ENCODE data around the gene FLOT2. TPM values are rescaled to one million over a fixed set of nuclear protein-coding genes. Genes with fewer than 3 reads are reported as not detected.

FLOT2 gene
- total and polyA plus RNA-seq, 2 donors (not counting 3 experiments of a cell fraction or from before 2014, with no cell fraction given), result 169 to 180 TPM

DNA sequence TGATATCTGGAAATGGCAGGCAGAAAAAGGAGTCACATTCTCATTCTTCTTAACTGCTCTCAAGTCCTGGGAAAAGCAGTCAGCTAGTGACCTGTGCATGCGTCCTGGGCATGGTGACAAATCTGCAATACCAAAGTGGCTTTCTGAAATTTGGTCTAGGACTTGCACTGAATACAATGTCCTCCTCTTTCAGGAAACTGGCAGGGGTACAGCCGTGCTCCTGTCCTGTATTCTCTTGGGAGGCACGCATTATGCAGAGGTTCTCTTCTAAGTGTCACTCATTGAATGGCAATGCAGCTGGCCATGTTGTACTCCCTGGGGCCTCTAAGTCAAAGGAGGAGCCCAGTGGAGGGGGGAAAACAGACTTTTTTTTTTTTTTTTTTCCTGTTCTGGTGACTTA is 43.1 kb upstream of the FLOT2 start:
- ChIA-PET CTCF (interaction anchor here (0.8 to 2.9 kb wide), 6 partner anchors 11 to 177 kb away, joined by 3 to 9 read pairs (median 5); no protein-coding TSS in a partner anchor), POLR2A (interaction anchor here (1.4 kb wide), 1 partner anchor 9 kb away, joined by 5 read pairs; no protein-coding TSS in a partner anchor)
- H3K27ac ChIP-seq (ENCODE audit: insufficient read depth, low read depth, low read length), result no peak overlapping the region
- FAIRE-seq (peak; percentile 79), DNase-seq (ENCODE audit: low read depth, low spot score) (no peak)
- no peaks in the 10 kb centered on the region for H3K36me3 ChIP-seq (ENCODE audit: control insufficient read depth in 2 of 2, extremely low read depth in 1 of 2, insufficient read depth in 2 of 2, low read length in 2 of 2)
- peaks cover 22% of the 10 kb centered on the region for H3K4me1 ChIP-seq (ENCODE audit: control insufficient read depth, extremely low read depth, insufficient read depth, low read length)
- H2AFZ ChIP-seq (ENCODE audit: low read depth, low read length), result no peak overlapping the region
- H3K9ac ChIP-seq (replicated peaks; ENCODE audit: extremely low read depth, insufficient read depth, low read length), result no peak overlapping the region
- peaks cover 9% of the 10 kb centered on the region for H4K20me1 ChIP-seq (replicated peaks; ENCODE audit: control insufficient read depth, extremely low read depth, insufficient read depth, low read length)
- TF ChIP-seq MYC (IDR thresholded peaks at IDR 0.05; ENCODE audit: low read depth, low read length) (no peak), GATA2 (IDR thresholded peaks at IDR 0.05; ENCODE audit: insufficient read depth, insufficient read length, low read depth, low read length) (no peak), POLR2AphosphoS5 (IDR thresholded peaks at IDR 0.05; ENCODE audit: insufficient read depth, low read depth, low read length) (no peak), EZH2 (IDR thresholded peaks at IDR 0.05; ENCODE audit: borderline replicate concordance, low read depth, low read length, severe bottlenecking) (no peak), POLR2A (IDR thresholded peaks at IDR 0.05; ENCODE audit: low read depth, low read length) (no peak), FOS (IDR thresholded peaks at IDR 0.05; ENCODE audit: borderline replicate concordance, insufficient read depth, low read length) (no peak), JUN (IDR thresholded peaks at IDR 0.05; ENCODE audit: borderline replicate concordance, insufficient read depth, insufficient read length, low read depth) (no peak)
- TF ChIP-seq, protein P1, sequence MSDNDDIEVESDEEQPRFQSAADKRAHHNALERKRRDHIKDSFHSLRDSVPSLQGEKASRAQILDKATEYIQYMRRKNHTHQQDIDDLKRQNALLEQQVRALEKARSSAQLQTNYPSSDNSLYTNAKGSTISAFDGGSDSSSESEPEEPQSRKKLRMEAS (IDR thresholded peaks at IDR 0.05; ENCODE audit: insufficient read depth, insufficient read length), result no peak
- TF ChIP-seq, protein P2, sequence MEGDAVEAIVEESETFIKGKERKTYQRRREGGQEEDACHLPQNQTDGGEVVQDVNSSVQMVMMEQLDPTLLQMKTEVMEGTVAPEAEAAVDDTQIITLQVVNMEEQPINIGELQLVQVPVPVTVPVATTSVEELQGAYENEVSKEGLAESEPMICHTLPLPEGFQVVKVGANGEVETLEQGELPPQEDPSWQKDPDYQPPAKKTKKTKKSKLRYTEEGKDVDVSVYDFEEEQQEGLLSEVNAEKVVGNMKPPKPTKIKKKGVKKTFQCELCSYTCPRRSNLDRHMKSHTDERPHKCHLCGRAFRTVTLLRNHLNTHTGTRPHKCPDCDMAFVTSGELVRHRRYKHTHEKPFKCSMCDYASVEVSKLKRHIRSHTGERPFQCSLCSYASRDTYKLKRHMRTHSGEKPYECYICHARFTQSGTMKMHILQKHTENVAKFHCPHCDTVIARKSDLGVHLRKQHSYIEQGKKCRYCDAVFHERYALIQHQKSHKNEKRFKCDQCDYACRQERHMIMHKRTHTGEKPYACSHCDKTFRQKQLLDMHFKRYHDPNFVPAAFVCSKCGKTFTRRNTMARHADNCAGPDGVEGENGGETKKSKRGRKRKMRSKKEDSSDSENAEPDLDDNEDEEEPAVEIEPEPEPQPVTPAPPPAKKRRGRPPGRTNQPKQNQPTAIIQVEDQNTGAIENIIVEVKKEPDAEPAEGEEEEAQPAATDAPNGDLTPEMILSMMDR (IDR thresholded peaks at IDR 0.05; ENCODE audit: extremely low read depth in 1 of 2, insufficient read depth in 1 of 2, low read depth in 1 of 2, low read length in 2 of 2), result no peak
- H3K9me1 ChIP-seq (replicated peaks; ENCODE audit: control insufficient read depth, extremely low read depth, insufficient read depth, low read length), result no peaks in the 10 kb centered on the region
- no peak overlapping the region for H3K4me3 ChIP-seq (replicated peaks in 1 of 3; ENCODE audit: insufficient read depth in 1 of 3, low read depth in 1 of 3, low read length in 3 of 3)
- BruUV-seq (replicated peaks), result no TSS peak
- dilution Hi-C loops (cut with MboI; ENCODE audit: extremely low pct_ligation_motif_present, low sequenced_read_pairs), result no loop called here
- H3K4me2 ChIP-seq (ENCODE audit: insufficient read depth, low read length), result no peak overlapping the region
- H3K79me2 ChIP-seq (ENCODE audit: control insufficient read depth, insufficient read depth, low read length), result peaks cover 92% of the 10 kb centered on the region
- intact Hi-C loops (cut with micrococcal nuclease), result no loop called here
- no peaks in the 10 kb centered on the region for H3K27me3 ChIP-seq (ENCODE audit: control insufficient read depth in 2 of 2, insufficient read depth in 2 of 2, low read length in 2 of 2)
- H3K9me3 ChIP-seq (replicated peaks; ENCODE audit: control insufficient read depth, insufficient read depth, low read length), result no peaks in the 10 kb centered on the region

All from endothelial cell of umbilical vein (primary cell).